A673 (cell line): ENCODE results near the gene EFCAB7.

Source experiments
- EZH2 ChIP-seq: fragments of 200-600 bp; sonication (generic); IDR thresholded peaks from 2 replicates; pipeline ENCODE4 v1.6.1; 2017; ENCODE audit warnings: borderline replicate concordance, low read depth, mild to moderate bottlenecking, mixed read lengths, antibody characterized with exemption, low read length; ENCODE audit not compliant: poor library complexity, severe bottlenecking
- TF ChIP-seq, protein P1 (sequence below): fragments of 300-800, 200-600 bp; sonication (generic); conservative IDR thresholded peaks from 2 replicates; pipeline ENCODE4 v1.5.1; 2017; ENCODE audit warnings: low read depth, mild to moderate bottlenecking, antibody characterized with exemption, low read length, moderate library complexity, mixed read lengths

DNA sequence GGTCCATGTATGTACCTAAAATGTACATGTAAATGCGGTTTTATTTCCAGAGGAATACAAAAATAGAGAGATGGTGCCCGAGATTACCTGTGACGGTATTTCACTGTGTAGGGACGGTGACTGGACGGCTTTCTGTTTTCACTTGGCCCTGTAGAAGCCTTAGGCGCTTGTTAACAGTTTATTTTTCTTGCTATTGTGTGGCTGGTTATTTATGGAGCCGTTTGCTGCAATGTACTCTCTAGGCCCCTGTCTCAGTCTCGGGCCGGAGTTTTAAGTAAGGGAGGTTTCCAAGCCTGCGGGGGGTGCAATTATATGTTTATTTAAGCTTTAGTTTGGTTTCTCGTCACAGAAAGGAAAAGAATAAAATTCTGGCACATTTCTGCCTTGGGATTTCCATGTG lies 413 bp downstream of the EFCAB7 start:
- TF ChIP-seq, protein P1, sequence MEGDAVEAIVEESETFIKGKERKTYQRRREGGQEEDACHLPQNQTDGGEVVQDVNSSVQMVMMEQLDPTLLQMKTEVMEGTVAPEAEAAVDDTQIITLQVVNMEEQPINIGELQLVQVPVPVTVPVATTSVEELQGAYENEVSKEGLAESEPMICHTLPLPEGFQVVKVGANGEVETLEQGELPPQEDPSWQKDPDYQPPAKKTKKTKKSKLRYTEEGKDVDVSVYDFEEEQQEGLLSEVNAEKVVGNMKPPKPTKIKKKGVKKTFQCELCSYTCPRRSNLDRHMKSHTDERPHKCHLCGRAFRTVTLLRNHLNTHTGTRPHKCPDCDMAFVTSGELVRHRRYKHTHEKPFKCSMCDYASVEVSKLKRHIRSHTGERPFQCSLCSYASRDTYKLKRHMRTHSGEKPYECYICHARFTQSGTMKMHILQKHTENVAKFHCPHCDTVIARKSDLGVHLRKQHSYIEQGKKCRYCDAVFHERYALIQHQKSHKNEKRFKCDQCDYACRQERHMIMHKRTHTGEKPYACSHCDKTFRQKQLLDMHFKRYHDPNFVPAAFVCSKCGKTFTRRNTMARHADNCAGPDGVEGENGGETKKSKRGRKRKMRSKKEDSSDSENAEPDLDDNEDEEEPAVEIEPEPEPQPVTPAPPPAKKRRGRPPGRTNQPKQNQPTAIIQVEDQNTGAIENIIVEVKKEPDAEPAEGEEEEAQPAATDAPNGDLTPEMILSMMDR: no peak
- TF ChIP-seq EZH2: no peak
